VCaP (cell line): ENCODE measurements around the gene EPN3.

ENCODE experiments used
- H3K27ac ChIP-seq: fragments of 450-650 bp; 2 replicates; pipeline ENCODE4 v1.5.1; 2017
- TF ChIP-seq, protein P1 (sequence below): fragments of 450-650 bp; conservative IDR thresholded peaks from 2 replicates; pipeline ENCODE4 v1.5.1; 2017; ENCODE audit warnings: mild to moderate bottlenecking, moderate library complexity

The EPN3 gene

DNA sequence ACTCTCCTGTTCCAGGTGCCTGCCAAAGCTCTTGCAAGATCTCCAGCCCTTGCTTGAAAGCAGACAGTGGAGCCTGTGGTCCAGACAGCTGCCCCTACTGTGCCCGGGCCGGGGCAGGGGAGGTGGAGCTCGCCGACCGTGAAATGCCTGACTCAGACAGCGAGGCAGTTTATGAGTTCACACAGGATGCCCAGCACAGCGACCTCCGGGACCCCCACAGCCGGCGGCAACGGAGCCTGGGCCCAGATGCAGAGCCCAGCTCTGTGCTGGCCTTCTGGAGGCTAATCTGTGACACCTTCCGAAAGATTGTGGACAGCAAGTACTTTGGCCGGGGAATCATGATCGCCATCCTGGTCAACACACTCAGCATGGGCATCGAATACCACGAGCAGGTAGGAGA is 45.6 kb downstream of the EPN3 start:
- TF ChIP-seq, protein P1, sequence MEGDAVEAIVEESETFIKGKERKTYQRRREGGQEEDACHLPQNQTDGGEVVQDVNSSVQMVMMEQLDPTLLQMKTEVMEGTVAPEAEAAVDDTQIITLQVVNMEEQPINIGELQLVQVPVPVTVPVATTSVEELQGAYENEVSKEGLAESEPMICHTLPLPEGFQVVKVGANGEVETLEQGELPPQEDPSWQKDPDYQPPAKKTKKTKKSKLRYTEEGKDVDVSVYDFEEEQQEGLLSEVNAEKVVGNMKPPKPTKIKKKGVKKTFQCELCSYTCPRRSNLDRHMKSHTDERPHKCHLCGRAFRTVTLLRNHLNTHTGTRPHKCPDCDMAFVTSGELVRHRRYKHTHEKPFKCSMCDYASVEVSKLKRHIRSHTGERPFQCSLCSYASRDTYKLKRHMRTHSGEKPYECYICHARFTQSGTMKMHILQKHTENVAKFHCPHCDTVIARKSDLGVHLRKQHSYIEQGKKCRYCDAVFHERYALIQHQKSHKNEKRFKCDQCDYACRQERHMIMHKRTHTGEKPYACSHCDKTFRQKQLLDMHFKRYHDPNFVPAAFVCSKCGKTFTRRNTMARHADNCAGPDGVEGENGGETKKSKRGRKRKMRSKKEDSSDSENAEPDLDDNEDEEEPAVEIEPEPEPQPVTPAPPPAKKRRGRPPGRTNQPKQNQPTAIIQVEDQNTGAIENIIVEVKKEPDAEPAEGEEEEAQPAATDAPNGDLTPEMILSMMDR, result no peak

DNA sequence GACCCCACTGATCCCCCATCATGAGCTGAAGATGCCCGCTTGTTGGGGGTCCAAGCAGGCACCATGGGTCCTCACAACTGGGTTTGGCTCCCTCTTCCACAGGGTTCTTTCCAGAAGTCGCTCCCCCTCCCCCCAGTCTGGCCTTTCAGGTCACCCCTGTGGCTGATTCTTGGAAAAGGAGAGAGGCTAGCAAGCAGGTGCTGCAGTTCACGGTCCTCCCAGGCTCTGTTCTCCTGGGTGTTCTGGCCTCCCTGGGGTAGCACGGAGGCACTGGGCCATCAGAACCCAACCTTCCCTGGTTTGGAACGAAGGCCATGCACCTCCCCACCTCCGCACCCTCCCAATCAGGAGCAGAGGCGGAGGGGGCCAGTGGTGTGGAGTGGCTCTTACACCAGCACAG is 46.9 kb downstream of the EPN3 start:
- TF ChIP-seq, protein P1, result no peak
- H3K27ac ChIP-seq, result no peak overlapping the region

More for the DNA sequence above, 45.6 kb downstream of the EPN3 start:
- no peak overlapping the region for H3K27ac ChIP-seq

DNA sequence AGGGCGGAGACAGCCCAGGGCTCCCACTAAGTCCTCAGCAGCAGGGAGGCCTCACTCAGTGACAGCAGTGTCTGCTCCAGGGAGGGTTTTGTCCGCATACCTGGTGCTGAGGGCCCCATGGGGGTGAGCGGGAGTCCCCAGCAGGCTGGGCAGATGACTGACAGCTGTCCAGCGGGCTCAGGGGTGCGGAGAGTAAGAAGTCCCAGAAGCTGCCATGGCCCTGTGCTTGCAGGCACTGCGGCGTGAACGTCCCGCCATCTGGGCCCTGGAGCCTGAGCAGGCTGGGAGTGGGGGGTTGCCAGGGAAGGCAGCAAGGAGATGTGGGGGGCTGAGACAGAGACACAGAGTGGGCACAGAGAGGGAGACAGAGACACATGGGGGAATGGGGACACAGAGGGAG is 48.1 kb downstream of the EPN3 start:
- TF ChIP-seq, protein P1, result no peak

DNA sequence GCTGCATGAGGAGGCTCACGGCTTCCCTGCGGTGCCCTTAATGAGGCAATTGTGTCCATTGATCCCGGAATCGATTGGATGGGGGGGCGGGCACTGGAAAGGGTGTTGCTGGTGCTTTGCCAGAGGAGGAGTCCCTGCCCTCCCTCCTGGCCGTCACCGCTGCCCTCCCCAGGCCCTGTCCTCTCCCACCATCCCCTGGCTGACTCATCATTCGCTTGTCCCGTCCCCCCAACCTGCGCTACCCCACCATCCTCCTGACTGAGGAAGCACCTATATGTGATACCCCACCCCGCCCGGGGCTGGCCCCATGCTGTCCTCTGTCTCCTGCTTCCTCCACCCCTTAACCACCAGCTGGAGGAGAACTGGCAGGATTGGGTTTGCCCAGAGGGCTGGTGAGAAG is 48.8 kb downstream of the EPN3 start:
- no peak overlapping the region for H3K27ac ChIP-seq
- TF ChIP-seq, protein P1, result no peak

More for the DNA sequence above, 48.1 kb downstream of the EPN3 start:
- no peak overlapping the region for H3K27ac ChIP-seq

DNA sequence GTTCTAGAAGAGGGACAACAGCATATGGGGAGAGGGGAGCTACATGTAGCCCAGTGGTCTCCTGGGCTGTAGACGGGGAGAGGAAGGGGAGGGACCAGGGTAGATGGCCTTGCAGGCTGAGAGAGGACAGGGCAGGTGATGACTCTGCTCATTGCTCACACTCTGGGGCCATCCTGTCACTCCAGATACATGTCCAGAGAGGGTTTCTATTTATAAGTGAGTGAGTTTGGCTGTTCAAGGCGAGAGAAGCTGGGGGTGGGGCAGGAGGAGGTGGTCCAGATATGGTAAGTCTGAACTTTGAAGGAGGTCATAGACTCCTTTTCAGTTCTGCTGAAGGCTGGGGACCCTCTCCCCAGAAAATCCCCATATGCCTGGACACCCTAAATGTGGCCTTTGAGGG is 50.2 kb downstream of the EPN3 start:
- H3K27ac ChIP-seq, result no peak overlapping the region
- TF ChIP-seq, protein P1, result no peak

DNA sequence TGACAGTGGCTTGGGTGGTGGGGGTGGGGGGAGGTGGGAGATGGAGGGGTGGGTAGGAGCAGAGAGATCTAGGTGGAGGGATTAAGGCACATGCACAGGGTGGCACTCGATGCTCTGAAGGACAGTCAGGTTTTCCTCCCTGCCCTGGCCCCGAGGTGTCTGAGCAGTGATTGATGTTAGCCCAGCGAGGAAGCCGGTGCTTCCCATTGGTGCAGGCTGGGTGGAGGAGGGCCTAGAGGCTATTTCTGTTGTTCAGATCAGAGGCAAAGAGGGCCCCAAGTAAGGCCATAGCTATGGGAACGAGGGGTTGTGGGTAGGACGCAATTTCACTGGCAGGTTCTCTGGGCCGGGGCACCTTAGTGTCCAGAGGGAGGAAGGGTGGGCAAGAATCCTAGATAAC is 51.1 kb downstream of the EPN3 start:
- no peak overlapping the region for H3K27ac ChIP-seq
- TF ChIP-seq, protein P1, result no peak

DNA sequence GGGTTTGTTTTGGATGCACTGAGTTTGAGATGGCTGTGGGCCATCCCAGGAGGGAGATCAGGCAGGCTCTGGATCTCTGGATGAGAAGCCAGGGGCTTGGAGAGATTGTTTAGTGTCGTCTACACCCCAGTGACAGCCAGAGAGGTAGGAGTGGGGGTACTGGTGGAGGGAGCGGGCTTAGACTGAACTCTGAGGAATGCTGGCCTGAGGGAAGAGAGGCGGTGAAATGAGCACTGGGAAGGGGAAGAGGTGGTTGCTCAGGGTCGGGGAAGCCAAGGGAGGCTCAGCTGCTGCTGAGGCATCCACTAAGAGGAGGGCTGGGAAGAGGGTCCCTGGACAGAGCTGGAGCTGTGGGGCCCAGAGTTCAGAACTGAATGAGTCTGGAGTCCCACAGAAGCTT is 51.6 kb downstream of the EPN3 start:
- H3K27ac ChIP-seq, result no peak overlapping the region
- TF ChIP-seq, protein P1, result no peak

DNA sequence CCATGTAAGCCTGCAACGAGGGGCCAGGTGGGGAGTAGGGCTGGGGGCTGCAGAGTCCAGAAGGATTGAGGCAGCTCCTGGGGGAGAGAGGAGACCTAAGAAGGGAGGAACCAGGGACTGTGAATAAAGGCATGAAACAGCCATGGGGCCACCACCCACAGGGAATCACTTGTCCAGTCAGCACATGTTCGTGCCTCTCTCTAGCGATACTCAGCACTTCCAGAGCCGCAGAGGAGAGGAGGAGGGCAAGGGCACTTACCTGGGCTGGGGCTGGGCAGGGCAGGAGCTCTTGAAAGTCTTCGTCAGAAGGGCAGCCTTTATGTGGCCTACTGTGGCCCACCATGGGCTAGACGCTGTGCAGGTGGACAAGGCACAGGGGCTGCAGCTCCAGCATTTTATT is 52.2 kb downstream of the EPN3 start:
- H3K27ac ChIP-seq, result no peak overlapping the region
- TF ChIP-seq, protein P1, result no peak
